ENCODE measurements around the gene PHACTR3. TPM values are rescaled to one million over a fixed set of nuclear protein-coding genes. Genes with fewer than 3 reads are reported as not detected.
A peak's percentile ranks its signal among the peaks of the same experiment; 100 is the strongest.

Gene PHACTR3
- total RNA-seq, 1 experiment from 2014 or later: not detected

GRCh38 chr20:59780494-59781185 is 176.3 kb downstream of the PHACTR3 start:
- Histone ChIP-seq H3K4ac (ENCODE audit: low read depth, low read length) (no peak overlapping the region), H4K5ac (ENCODE audit: insufficient read length, low read depth, low read length) (no peak overlapping the region), H3K23ac (ENCODE audit: insufficient read length, low read depth, low read length) (no peak overlapping the region), H4K20me1 (ENCODE audit: control insufficient read depth, insufficient read depth, insufficient read length) (no peaks in the 10 kb centered on the region), H3K4me2 (ENCODE audit: insufficient read depth, insufficient read length, low read length) (no peak overlapping the region), H3K4me1 (ENCODE audit: insufficient read depth, low read length) (no peaks in the 10 kb centered on the region), H3K9me3 (ENCODE audit: control insufficient read depth, low read depth, low read length) (no peaks in the 10 kb centered on the region), H3K56ac (ENCODE audit: insufficient read length, low read depth, low read length) (no peak overlapping the region), H2BK5ac (ENCODE audit: insufficient read length, low read length) (no peak overlapping the region), H2BK120ac (ENCODE audit: low read depth, low read length, poor library complexity, severe bottlenecking) (no peak overlapping the region), H3K18ac (ENCODE audit: insufficient read length, low read depth, low read length) (no peak overlapping the region), H4K91ac (ENCODE audit: insufficient read length, low read depth, low read length) (no peak overlapping the region), H2BK12ac (ENCODE audit: insufficient read length, low read depth, low read length) (no peak overlapping the region), H2AFZ (ENCODE audit: low read length) (no peak overlapping the region), H2AK5ac (ENCODE audit: insufficient read length, low read length) (no peak overlapping the region), H4K8ac (replicated peaks; ENCODE audit: insufficient read length, low read depth, low read length) (no peak overlapping the region), H3K9ac (ENCODE audit: extremely low read depth, insufficient read length, low read length) (no peak overlapping the region), H3T11ph (ENCODE audit: low read length) (no peak overlapping the region), H3K14ac (ENCODE audit: insufficient read depth, low read length) (no peak overlapping the region), H3K79me1 (ENCODE audit: insufficient read depth, low read depth, low read length, poor library complexity, severe bottlenecking) (no peaks in the 10 kb centered on the region), H3K27ac (ENCODE audit: insufficient read length, low read depth, low read length) (no peak overlapping the region), H3K27me3 (ENCODE audit: insufficient read depth, low read length) (no peaks in the 10 kb centered on the region; the same call in 1 of the 2 replicates), H2BK15ac (ENCODE audit: low read depth, low read length) (no peak overlapping the region), H3K79me2 (ENCODE audit: insufficient read depth, low read length) (no peaks in the 10 kb centered on the region), H3K23me2 (ENCODE audit: insufficient read length, low read depth, low read length, poor library complexity, severe bottlenecking) (no peaks in the 10 kb centered on the region), H2BK20ac (ENCODE audit: low read depth, low read length, poor library complexity, severe bottlenecking) (no peak overlapping the region)
- no CpG with 5 or more reads among the region's 12 CpGs for WGBS (ENCODE audit: extremely low coverage, insufficient read length, low lambda C conversion rate)
- DNase-seq: peak; percentile 14
- H3K4me1 Mint-ChIP-seq: peaks cover 0 to 2% of the 10 kb centered on the region in 2 experiments; a peak in 2 of 4 replicates
- H3K27me3 Mint-ChIP-seq (ENCODE audit: low read depth): peaks cover 21% of the 10 kb centered on the region
- H3K9me3 Mint-ChIP-seq: peaks cover 0 to 22% of the 10 kb centered on the region in 2 experiments; a peak in 2 of 5 replicates
- no peak overlapping the region for H3K27ac Mint-ChIP-seq
- H3K4me3 Mint-ChIP-seq: no peak overlapping the region
- no peaks in the 10 kb centered on the region for H3K36me3 Mint-ChIP-seq (ENCODE audit: insufficient read depth in 1 of 3, low read depth in 3 of 3)
- TF ChIP-seq CTCF (conservative IDR thresholded peaks at IDR 0.05): no peak

Data from H9 (cell line).